HG03060 (cell line): ENCODE measurements around the gene GULP1.
A peak's percentile ranks its signal among the peaks of the same experiment; 100 is the strongest.
"Not testable (repeated sequence)": the region's sequence is repeated elsewhere in the genome, so short reads cannot be mapped to it uniquely, and the experiment has no call there.

Experiments
- ATAC-seq: cut with Tn5 transposase; IDR thresholded peaks from one replicate; pipeline ENCODE4 v1.9.1; 2021; ENCODE audit warnings: low read depth, moderate number of reproducible peaks; ENCODE audit not compliant: unreplicated experiment

The GULP1 gene

DNA sequence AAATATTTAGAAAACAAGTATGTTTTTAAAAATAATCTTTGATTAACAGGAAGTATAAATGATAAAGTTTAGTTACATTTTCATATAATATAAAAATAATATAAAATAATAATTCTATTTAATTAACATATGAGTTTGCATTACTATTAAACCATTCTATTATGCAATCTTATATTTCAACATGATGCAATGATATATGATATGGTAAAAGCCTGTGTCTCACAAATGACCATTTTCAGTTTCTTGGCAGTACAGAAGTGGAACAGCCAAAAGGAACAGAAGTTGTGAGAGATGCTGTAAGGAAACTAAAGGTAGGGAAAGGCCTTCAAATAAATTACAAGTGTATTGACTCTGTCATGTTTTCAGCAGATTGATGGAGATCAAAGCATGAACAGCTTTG lies 230.8 kb downstream of the GULP1 start:
- ATAC-seq, result no peak

DNA sequence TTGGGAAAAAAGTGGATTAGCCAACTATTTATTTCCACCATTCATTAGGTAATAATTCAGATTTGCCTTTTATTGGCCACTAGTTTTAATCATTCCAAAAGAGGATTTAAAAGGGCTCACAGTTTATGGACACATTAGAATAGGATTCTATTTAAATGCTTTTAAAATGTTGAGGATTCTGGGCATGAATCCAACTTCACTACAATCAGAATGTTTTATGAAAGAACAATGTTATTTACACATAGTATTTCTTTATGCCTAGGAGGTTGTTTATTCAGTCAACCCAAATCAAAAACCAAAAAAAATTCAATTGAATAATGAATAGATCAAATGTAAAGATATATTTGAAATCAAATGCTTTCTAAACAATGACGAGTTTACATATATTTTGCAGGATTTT lies 232.2 kb downstream of the GULP1 start:
- ATAC-seq, result no peak

DNA sequence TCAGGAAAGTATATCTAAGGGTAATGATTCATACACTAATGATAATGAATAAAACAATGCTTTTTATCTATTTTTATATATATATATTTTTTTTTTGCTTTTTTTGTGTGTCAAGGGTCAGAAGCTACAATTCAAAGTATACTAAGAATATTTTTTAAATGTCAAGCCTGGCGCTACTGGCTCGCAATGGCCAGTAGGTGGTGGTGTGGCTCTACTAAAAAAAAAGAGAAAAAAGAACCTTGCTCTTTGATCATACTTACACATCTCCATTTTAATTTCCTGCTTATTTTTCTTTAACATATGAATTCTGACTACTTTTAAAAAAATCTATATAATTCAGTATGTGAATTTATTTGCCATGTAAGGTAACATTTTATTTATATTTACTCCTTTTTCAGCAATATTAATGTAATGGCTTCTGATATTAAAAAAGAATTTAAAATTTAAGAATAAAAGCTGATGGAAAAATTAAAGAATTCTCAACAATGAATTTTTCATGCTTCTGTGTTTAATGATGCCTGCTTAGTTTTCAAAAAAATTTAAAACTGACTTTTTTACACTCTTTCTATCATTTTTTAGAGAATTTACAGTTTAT lies 232.9 kb downstream of the GULP1 start:
- ATAC-seq, result peak; percentile 60

DNA sequence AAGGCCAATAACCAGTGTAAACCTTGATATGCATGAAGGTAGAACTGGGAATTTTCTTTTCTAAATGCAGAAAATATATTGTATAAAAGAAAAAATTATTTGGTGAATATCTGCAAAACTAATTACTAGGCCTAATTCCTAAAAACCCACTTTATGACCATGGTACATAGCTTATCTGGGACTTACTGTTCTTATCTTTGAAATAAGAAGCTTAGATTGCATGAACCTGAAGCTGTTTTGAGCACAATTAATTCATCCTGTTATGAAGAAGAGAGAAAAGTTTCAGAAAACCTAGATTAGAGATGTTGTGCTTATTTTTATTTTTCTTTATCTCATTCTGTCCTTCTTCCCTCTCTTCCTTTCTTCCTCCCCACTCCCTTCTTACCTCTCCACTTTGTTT lies 235.0 kb downstream of the GULP1 start:
- ATAC-seq, result no peak

DNA sequence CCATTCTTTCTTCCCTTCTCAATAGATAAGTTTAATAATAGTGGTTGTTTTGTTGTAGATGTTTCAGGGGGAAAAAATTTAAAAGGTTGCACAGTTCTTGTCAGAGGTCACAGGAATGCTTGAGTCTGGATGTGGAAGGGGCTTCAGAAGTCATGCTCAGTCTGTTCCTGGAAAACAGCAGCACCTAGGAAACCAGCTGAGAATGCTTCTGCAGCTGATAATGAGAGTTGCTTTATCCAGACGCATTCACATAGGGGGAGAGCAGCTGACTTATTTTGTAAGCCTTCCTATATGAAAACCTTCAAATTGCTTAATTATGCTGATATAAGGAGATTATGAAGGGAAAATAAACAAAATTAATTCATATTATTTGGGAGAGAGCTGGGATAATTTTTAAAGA lies 235.5 kb downstream of the GULP1 start:
- no peak for ATAC-seq

DNA sequence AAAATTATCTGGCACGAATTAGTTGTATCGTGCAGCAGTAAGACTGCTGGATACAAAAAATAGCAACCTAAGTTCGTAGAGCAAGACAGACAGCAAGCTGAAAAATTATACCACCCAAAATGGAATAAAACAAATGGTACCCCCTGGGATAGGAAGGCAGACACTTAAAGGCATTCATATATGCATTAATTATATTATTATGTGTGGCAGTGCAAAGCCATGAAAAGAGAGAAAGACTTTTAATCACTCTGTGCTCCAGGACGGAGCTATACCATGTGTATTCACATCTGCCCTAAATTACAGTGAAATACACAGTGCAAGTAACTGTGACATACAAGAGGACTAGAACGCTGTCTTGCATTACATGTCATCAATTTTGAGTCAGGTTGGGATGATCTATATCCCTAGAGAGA lies 235.9 kb downstream of the GULP1 start:
- ATAC-seq, result no peak

DNA sequence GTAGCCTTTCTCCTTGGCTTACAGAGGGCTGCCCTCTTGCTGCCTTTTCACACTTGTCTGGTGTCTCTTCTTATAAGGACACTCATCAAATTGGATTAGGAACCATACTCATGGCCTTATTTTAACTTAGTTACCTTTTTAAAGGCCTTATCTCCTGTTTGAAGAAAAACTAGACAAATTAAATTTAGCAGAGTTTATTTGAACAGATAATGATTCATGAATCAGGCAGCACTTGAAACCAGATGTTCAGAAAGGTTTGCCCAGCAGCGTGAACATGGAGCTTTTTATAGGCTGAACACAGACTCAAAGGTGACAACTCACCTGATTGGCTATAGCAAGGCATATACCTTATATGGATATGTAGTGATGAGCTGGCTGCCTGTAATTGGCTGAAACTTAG lies 238.0 kb downstream of the GULP1 start:
- ATAC-seq, result no peak

DNA sequence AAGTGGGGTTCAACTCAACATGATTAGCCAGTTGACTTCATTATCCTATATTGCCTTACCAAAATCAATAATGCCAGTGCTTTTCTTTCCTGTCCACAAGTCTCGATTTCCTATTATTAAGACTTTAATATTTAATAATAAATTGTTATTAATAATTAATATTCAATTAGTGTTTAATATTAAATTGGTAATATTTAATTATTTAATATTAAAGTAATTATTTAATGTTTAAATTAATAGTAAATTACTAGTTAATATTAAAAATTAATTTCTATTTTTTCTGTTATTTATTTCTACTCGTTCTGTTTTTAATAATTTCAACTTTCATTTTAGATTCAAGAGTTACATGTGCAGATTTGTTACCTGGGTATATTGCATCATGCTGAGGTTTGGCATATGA lies 243.2 kb downstream of the GULP1 start:
- ATAC-seq, result no peak

DNA sequence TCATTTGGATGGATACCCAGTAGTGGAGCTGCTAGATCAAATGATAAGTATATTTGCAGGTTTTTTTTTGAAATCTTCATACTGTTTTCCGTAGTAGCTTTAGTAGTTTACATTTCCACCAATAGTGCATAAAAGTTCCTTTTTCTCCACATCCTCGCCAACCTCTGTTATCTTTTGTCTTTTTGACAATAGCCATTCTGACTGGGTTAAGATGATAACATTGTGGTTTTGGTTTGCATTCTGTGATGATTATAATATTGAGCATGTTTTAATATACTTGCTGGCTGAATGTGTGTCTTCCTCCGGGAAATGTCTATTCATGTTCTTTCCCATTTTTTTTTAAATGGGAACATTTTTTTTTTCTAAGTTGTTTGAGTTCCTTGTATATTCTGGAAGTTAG lies 260.0 kb downstream of the GULP1 start:
- no peak for ATAC-seq

DNA sequence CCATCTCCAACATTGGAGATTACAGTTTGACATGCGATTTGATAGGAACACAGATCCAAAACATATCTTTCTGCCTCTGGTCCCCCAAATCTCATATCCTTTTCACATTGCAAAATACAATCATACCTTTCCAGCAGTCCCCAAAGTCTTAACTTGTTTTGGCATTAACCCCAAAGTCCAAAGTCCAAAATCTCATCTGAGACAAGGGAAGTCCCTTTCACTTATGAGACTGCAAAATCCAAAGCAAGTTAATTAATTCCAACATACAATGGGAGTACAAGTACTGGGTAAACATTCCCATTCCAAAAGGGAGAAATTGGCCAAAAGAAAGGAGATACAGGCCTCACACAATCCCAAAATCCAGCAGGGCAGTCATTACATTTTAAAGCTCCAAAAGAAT lies 265.4 kb downstream of the GULP1 start:
- ATAC-seq, result no peak

DNA sequence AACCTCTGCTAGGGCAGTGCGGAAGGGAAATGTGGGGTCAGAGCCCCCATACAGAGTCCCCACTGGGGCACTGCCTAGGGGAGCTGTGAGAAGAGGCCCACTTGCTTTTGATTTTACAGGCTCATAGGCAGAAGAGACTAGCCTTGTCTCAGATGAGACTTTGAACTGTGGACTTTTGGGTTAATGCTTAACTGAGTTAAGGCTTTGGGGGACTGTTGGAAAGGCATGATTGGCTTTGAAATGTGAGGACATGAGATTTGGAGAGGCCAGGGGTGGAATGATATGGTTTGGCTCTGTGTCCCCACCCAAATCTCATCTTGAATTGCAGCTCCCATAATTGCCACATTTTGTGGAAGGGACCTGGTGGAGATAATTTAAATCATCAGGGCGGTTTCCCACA lies 267.8 kb downstream of the GULP1 start:
- not testable (repeated sequence) for ATAC-seq

DNA sequence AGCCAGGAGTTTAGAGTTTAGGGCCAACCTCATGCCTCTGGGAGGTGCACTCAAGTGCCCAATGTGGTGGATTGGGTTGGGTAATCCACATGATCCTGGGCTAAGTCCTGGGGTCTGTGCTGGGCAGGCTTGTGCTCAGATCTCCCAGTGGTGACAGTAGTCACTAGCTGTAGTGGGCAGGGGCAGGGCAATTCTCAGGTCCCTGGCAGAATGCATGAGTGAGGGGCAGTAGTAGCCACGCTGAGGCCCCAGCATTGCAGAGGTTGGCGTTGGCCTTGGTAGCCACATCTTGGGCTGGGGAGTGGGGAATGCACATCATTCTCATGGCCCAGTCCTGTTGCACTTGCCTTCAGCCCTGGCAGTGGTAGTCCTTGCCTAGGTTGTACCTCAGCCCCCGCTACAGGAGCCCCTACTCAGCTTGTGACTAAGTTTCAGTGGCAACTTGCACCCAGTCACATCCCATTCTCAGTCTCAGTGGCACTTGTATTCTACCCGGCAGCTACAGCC lies 269.9 kb downstream of the GULP1 start:
- no peak for ATAC-seq

DNA sequence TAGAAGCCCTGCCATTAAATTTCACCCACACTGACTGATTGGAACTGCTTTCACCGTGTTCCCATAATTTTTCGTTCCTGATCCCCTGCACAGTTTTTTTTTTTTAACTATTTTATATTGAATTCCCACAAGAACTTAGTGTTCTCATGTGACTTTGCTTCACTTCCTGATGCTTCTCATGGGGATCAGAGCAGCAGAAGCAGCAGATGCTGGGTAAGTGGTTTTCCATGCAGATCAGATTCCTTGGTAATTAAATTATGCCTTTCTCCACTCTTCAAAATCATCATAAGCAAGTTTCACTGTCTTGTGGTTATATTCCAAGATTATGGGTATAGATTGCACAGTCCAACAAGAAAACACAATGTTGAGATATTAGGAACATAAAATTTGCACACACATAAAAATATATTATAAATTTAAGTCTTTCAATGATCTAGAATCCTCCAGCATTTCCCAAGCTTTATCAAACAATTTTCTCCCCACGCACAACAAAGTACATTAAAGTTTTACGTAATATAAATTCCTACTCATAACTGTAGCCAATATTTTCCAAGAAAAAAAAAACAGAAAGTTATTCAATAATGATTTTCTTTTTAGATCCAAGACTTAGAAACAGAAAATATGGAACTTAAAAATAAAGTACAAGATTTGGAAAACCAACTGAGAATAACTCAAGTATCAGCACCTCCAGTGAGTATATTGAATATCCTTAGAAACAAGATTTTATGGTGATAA lies 277.9 kb downstream of the GULP1 start:
- no peak for ATAC-seq

DNA sequence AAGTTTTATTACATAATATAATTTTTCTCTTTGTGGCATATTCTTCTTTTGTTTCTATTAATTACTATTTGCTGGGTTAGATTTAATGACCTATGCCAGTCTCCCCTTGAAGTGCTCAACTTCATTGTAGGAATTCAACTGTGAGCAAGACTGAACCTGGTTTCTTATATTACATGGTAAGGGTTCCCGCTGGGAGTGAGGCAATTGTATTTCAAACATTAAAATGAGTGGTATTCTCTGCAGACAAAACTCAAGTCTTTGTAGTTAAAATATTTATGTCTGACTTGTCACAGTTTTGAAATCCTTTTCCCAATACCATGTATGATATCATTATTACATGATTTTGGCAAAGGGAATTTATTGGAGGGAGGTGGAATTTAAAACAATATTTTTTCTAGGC lies 278.7 kb downstream of the GULP1 start:
- ATAC-seq, result no peak

DNA sequence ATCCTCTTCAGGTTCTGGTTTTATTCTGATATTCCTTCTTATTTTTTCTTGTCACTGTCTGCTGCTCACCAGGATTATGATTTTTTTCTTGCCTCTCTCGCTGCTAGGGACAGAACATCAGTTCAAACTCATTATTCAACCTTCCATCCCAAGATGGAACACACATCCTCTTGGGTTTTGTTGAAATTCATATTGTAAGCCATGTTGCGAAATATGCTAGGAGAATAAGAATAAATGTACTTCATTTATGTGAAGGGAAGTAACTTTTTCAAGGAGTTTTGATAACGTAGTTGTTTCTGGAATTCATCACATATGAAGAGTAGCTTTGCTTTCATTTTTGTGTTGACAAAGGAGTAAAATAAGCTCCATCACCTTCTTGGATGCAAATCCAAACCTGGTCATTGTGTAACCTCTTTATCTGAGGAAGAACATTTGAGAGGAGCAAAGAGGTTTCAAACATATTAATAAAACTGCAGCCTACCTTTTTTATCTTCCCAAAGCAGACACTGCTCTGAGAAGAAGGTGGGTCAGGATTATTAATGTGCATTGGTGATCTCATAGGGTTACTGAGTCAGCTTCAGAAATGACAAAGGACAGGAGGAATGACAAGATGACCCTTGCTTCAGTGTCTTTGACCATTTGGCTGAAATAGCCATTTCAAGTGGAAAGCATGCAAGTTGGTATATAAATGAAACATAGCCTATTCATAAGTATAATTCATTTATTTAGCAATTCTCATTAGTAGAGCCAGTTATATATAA lies 280.0 kb downstream of the GULP1 start:
- no peak for ATAC-seq

DNA sequence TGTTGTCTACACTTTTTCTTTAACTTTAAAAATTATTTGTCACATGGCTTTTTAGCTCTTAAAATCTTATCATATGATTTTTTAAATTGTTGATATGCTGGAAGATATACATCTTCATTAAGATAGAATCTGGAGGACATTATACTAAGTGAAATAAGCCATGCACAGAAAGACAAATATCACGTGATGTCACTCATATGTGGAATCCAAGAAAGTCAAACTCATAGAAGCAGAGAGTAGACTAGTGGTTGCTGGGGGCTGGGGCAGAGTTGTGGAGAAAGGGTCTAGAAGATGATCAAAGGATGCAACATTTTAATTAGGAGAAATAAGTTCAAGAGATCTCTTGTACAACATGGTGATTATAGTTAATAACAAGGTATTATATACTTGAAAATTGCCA lies 280.9 kb downstream of the GULP1 start:
- ATAC-seq, result no peak

DNA sequence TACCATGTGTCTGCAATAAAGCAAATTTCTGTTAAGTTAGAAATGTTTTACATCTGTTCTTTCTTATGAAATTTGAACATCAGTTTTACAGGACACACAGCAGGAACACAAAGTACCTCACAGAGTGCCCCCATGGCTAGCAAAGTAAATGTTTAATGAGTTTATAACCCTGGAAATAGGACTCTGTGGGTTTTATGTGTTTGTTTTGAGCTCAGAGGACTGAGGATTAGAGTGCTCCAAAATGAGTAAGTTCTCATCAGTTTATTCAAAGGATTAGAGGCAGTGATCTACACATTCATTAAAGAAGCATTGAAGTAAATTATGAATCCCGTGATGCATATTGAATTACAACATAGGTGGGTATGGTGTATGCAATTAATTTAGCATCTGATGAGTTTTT lies 281.8 kb downstream of the GULP1 start:
- no peak for ATAC-seq

DNA sequence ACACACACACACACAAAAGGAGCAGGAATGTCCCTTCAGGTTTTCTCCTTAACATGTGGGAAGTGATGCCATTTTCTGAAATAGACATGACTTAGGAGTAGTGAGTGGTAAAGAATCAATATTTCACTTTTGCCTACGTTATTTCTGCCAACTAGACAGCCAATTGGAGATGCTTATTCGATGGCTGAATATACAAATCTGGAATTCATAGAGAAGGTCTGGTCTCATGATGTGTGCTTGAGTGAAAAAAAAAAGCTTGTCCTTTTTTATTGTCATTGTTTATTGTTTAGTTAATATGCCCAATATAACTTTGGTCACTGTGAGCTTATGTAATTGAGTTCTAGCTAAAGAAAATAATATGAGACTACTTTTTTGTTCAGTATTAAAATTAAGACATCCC lies 284.3 kb downstream of the GULP1 start:
- ATAC-seq, result no peak

DNA sequence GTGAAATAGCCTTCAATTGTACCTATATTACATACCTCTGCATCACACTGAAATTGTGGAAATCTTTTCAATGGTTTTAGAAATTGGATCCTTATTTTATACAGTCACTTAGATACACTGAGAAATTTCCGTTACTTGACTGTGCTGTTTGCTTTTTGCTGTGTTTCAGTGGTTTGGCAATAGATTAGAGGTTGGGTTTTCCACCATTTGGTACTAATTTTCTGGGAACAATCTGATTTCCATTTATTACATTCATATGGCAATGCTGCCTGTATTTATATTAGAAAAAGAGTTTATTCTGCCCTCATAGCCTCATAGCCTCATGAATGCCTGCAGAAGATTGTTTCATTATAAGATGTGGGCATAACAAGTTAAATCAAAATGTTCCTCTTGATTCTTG lies 285.0 kb downstream of the GULP1 start:
- no peak for ATAC-seq

DNA sequence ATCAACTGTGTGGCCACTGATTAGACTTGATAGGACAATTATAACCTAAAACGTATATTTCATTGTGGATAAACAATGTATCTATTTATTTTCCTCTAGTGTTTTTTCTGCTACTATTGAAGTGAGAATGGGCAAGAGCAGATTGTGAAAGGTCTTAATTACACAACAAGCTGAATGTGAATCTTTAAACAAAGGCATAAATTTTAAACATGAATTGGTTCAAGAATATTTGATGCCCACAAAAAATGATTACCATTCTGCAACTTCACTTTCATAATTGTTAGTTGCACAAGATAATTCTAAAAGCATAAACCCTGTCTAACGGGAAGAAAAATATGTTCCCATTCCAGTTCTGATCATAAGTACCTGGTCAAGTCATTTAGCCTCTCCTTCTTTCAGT lies 285.6 kb downstream of the GULP1 start:
- ATAC-seq, result no peak

DNA sequence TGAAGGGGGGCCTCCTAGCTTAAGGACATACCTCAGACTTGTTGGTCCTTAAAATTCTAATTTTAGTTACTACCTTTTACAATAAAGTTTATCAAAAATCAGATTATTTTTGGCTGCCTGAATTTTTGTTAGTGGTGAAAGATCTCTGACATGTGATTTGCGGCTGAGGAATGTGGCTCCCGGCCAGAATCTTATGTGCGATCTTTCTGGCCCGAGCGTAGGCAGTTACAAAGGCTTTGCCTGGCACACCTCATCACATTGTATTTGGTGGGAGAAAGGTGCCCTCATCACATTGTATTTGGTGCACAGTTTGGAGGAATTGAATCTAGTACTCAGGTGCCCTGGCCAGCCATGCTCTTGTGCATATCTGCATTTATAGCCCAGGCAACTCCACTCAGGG lies 289.1 kb downstream of the GULP1 start:
- ATAC-seq, result no peak

DNA sequence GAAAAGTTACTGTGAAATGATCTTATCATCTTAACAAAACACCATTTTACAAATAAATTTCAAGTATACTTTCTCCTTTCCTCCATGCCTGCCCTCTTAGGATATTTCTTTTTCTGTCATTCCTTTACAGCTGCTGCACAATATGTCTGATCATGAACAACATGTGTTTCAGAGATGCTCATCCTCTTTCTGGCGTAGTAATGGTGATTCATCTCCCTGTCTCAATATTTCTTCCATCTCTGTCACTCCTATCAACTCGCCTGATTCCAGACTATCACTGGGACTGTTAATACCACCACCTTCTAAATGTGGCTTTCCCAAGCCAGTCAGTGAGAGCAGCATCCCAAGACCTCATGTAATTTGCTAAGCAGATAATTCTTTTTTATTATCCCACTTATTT lies 290.5 kb downstream of the GULP1 start:
- ATAC-seq, result no peak
